Nephron (organoid): Measurements from ENCODE around the gene RANBP17.
"Not testable (repeated sequence)": the region's sequence is repeated elsewhere in the genome, so short reads cannot be mapped to it uniquely, and the experiment has no call there.

Experiments used
- H3K27ac Mint-ChIP-seq, 3 experiments: 2 replicates each; pipeline ENCODE4 v1.8.0; 2020; ENCODE audit warnings: mixed read lengths in 3 of 3, mild to moderate bottlenecking in 2 of 3, moderate library complexity in 1 of 3
- H3K27me3 Mint-ChIP-seq: 2 replicates; pipeline ENCODE4 v1.8.0; 2021; ENCODE audit warnings: low read depth, mild to moderate bottlenecking, moderate library complexity, mixed read lengths
- H3K36me3 Mint-ChIP-seq: 2 replicates; pipeline ENCODE4 v1.8.0; 2020; ENCODE audit warnings: low read depth, mixed read lengths
- H3K4me1 Mint-ChIP-seq: 2 replicates; pipeline ENCODE4 v1.8.0; 2020; ENCODE audit warnings: mixed read lengths
- H3K4me3 Mint-ChIP-seq, 3 experiments: 2 replicates each; pipeline ENCODE4 v1.8.0; 2020; ENCODE audit warnings: mild to moderate bottlenecking in 3 of 3, mixed read lengths in 3 of 3, moderate library complexity in 2 of 3
- H3K9me3 Mint-ChIP-seq: 2 replicates; pipeline ENCODE4 v1.8.0; 2020; ENCODE audit warnings: mixed read lengths
- CTCF ChIP-seq, 3 experiments: fragments of 200-600 bp; sonication (generic); IDR thresholded peaks; one replicate each; pipeline ENCODE4 v1.5.0; 2021; ENCODE audit warnings: antibody characterized with exemption in 3 of 3; ENCODE audit not compliant: unreplicated experiment in 3 of 3

RANBP17 gene

GRCh38 chr5:170903075-170903474, 41.3 kb downstream of the RANBP17 start:
- Mint-ChIP-seq H3K9me3 (peaks cover 38% of the 10 kb centered on the region), H3K4me1 (no peaks in the 10 kb centered on the region), H3K27me3 (no peaks in the 10 kb centered on the region), H3K27ac (no peak overlapping the region), H3K4me3 (no peak overlapping the region), H3K36me3 (peaks cover 57% of the 10 kb centered on the region)
- TF ChIP-seq CTCF (IDR thresholded peaks at IDR 0.05; ENCODE audit: unreplicated experiment in 3 of 3) = no peak

- H3K36me3 Mint-ChIP-seq = peaks cover 19% of the 10 kb centered on the region
- H3K27me3 Mint-ChIP-seq = no peaks in the 10 kb centered on the region
- no peaks in the 10 kb centered on the region for H3K4me1 Mint-ChIP-seq
- H3K9me3 Mint-ChIP-seq = no peaks in the 10 kb centered on the region
- TF ChIP-seq CTCF (IDR thresholded peaks at IDR 0.05; ENCODE audit: unreplicated experiment in 3 of 3) = no peak
- H3K4me3 Mint-ChIP-seq = no peak overlapping the region
- H3K27ac Mint-ChIP-seq = no peak overlapping the region
Measured at GRCh38 chr5:170907758-170908157, 45.9 kb downstream of the RANBP17 start.

- Mint-ChIP-seq H3K27me3 (no peaks in the 10 kb centered on the region), H3K9me3 (no peaks in the 10 kb centered on the region), H3K4me1 (no peaks in the 10 kb centered on the region), H3K27ac (no peak overlapping the region), H3K36me3 (peaks cover 7% of the 10 kb centered on the region), H3K4me3 (no peak overlapping the region)
- TF ChIP-seq CTCF (IDR thresholded peaks at IDR 0.05; ENCODE audit: unreplicated experiment in 3 of 3) = no peak
Measured at GRCh38 chr5:170913573-170913972, 51.8 kb downstream of the RANBP17 start.

- no peak overlapping the region for H3K4me3 Mint-ChIP-seq
- peak in 2 of 3 experiments; percentile 17 to 24 for TF ChIP-seq CTCF (IDR thresholded peaks at IDR 0.05; ENCODE audit: unreplicated experiment in 3 of 3)
- H3K27ac Mint-ChIP-seq = no peak overlapping the region
- H3K9me3 Mint-ChIP-seq = peaks cover 3% of the 10 kb centered on the region
- H3K27me3 Mint-ChIP-seq = no peaks in the 10 kb centered on the region
- peaks cover 3% of the 10 kb centered on the region for H3K4me1 Mint-ChIP-seq
- H3K36me3 Mint-ChIP-seq = peaks cover 14% of the 10 kb centered on the region
Measured at GRCh38 chr5:170917113-170917512, 55.3 kb downstream of the RANBP17 start.

GRCh38 chr5:170920196-170920595, 58.4 kb downstream of the RANBP17 start:
- no peak overlapping the region for H3K4me3 Mint-ChIP-seq
- no peaks in the 10 kb centered on the region for H3K27me3 Mint-ChIP-seq
- TF ChIP-seq CTCF (IDR thresholded peaks at IDR 0.05; ENCODE audit: unreplicated experiment in 3 of 3) = no peak
- peaks cover 4% of the 10 kb centered on the region for H3K9me3 Mint-ChIP-seq
- H3K27ac Mint-ChIP-seq = no peak overlapping the region
- H3K36me3 Mint-ChIP-seq = peaks cover 14% of the 10 kb centered on the region
- peaks cover 4% of the 10 kb centered on the region for H3K4me1 Mint-ChIP-seq

GRCh38 chr5:170922331-170922730, 60.5 kb downstream of the RANBP17 start:
- H3K27ac Mint-ChIP-seq, H3K27me3 Mint-ChIP-seq, H3K9me3 Mint-ChIP-seq, H3K4me1 Mint-ChIP-seq: not testable (repeated sequence)
- Mint-ChIP-seq H3K4me3 (peak overlapping the region in 2 of 3 experiments; percentile 43 to 51), H3K36me3 (peaks cover 14% of the 10 kb centered on the region)
